ENCODE measurements around the gene HDAC9.
"Not testable (repeated sequence)": the region's sequence is repeated elsewhere in the genome, so short reads cannot be mapped to it uniquely, and the experiment has no call there.

HDAC9 gene

DNA sequence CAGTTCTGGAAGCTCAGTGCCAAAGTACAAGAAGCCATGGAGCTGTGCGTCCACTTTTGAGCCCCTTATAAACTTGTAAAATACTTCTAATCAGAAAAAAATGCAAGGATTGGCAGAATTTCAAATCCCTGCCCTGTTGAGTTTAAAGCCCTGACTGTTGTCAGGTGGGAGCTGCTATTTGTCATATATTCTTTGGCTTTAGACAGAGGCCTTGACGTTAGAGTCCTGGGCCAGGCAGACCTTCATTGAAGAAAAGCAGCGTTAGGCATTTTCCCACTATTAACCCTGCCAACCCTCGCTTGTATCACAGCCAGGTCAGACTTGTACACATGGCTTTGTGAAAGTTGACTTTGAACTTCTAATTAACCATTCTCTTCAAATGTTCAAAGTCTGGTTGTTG is 466.5 kb downstream of the HDAC9 start:
- H3K9me3 ChIP-seq (ENCODE audit: control insufficient read depth, insufficient read depth, low read length), result no peaks in the 10 kb centered on the region
- H3K4me3 ChIP-seq (ENCODE audit: low read length), result no peak overlapping the region
- no peaks in the 10 kb centered on the region for H3K27me3 ChIP-seq (ENCODE audit: control insufficient read depth, low read length)
- no peaks in the 10 kb centered on the region for H3K4me1 ChIP-seq (ENCODE audit: control insufficient read depth, low read length)
- H3K27ac ChIP-seq (ENCODE audit: low read depth, low read length), result no peak overlapping the region
- H3F3A ChIP-seq (ENCODE audit: control insufficient read depth, insufficient read depth), result no peaks in the 10 kb centered on the region
- TF ChIP-seq EZH2phosphoT487 (IDR thresholded peaks at IDR 0.05; ENCODE audit: borderline replicate concordance, low read length), result no peak
- TF ChIP-seq, protein P1, sequence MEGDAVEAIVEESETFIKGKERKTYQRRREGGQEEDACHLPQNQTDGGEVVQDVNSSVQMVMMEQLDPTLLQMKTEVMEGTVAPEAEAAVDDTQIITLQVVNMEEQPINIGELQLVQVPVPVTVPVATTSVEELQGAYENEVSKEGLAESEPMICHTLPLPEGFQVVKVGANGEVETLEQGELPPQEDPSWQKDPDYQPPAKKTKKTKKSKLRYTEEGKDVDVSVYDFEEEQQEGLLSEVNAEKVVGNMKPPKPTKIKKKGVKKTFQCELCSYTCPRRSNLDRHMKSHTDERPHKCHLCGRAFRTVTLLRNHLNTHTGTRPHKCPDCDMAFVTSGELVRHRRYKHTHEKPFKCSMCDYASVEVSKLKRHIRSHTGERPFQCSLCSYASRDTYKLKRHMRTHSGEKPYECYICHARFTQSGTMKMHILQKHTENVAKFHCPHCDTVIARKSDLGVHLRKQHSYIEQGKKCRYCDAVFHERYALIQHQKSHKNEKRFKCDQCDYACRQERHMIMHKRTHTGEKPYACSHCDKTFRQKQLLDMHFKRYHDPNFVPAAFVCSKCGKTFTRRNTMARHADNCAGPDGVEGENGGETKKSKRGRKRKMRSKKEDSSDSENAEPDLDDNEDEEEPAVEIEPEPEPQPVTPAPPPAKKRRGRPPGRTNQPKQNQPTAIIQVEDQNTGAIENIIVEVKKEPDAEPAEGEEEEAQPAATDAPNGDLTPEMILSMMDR (IDR thresholded peaks at IDR 0.05; ENCODE audit: low read depth, low read length, poor library complexity, severe bottlenecking), result no peak
- no peaks in the 10 kb centered on the region for H4K20me1 ChIP-seq (ENCODE audit: control insufficient read depth, insufficient read depth, low read depth, low read length)
- H3K36me3 ChIP-seq (ENCODE audit: control insufficient read depth, low read length), result no peaks in the 10 kb centered on the region
- no peak overlapping the region for H3K4me2 ChIP-seq (ENCODE audit: low read length)
- no peaks in the 10 kb centered on the region for H3K9me2 ChIP-seq (replicated peaks; ENCODE audit: control insufficient read depth, low read length)
- no peaks in the 10 kb centered on the region for H3K79me2 ChIP-seq (ENCODE audit: control insufficient read depth, low read length)

DNA sequence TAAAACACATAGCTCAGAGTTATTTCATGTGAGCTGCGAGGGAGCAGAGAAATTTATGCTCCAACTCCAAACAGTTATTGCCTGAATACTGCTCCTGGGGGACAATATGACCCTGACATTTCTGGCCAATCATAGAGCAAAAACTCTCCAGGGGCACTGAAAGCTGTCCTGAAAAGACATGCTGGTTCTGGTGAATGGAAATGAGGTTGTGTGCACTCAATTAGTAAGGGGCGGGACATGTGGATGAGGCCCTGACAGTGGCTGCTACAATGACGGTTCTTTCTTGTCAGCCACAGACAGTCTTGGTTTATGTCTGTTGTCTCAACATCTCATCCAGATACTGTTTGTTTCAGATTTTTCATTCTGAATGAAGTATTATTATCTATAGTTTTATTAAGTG is 470.1 kb downstream of the HDAC9 start:
- no peaks in the 10 kb centered on the region for H3K9me2 ChIP-seq (replicated peaks; ENCODE audit: control insufficient read depth, low read length)
- no peaks in the 10 kb centered on the region for H3K36me3 ChIP-seq (ENCODE audit: control insufficient read depth, low read length)
- no peaks in the 10 kb centered on the region for H3F3A ChIP-seq (ENCODE audit: control insufficient read depth, insufficient read depth)
- TF ChIP-seq, protein P1 (IDR thresholded peaks at IDR 0.05; ENCODE audit: low read depth, low read length, poor library complexity, severe bottlenecking), result no peak
- H3K79me2 ChIP-seq (ENCODE audit: control insufficient read depth, low read length), result no peaks in the 10 kb centered on the region
- H3K9me3 ChIP-seq (ENCODE audit: control insufficient read depth, insufficient read depth, low read length), result no peaks in the 10 kb centered on the region
- no peak overlapping the region for H3K4me2 ChIP-seq (ENCODE audit: low read length)
- H3K4me1 ChIP-seq (ENCODE audit: control insufficient read depth, low read length), result no peaks in the 10 kb centered on the region
- H4K20me1 ChIP-seq (ENCODE audit: control insufficient read depth, insufficient read depth, low read depth, low read length), result no peaks in the 10 kb centered on the region
- H3K27me3 ChIP-seq (ENCODE audit: control insufficient read depth, low read length), result no peaks in the 10 kb centered on the region
- no peak overlapping the region for H3K4me3 ChIP-seq (ENCODE audit: low read length)
- no peak overlapping the region for H3K27ac ChIP-seq (ENCODE audit: low read depth, low read length)

DNA sequence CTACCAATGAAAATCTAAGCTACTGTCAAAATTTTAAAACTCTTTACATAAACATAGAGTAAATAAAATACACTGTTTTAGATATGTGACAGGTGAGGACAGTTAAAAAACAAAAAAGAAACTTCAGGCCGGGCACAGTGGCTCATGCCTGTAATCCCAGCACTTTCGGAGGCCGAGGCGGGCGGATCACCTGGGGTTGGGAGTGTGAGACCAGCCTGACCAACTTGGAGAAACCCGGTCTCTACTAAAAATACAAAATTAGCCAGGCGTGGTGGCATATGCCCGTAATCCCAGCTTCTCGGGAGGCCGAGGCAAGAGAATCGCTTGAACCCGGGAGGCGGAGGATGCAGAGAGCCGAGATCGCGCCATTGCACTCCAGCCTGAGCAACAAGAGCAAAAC is 472.2 kb downstream of the HDAC9 start:
- H3K4me1 ChIP-seq (ENCODE audit: control insufficient read depth, low read length); H3K79me2 ChIP-seq (ENCODE audit: control insufficient read depth, low read length); H3K9me3 ChIP-seq (ENCODE audit: control insufficient read depth, insufficient read depth, low read length); H3K27ac ChIP-seq (ENCODE audit: low read depth, low read length); H3F3A ChIP-seq (ENCODE audit: control insufficient read depth, insufficient read depth); H3K36me3 ChIP-seq (ENCODE audit: control insufficient read depth, low read length); H3K4me3 ChIP-seq (ENCODE audit: low read length); H3K4me2 ChIP-seq (ENCODE audit: low read length); H4K20me1 ChIP-seq (ENCODE audit: control insufficient read depth, insufficient read depth, low read depth, low read length); H3K9me2 ChIP-seq (replicated peaks; ENCODE audit: control insufficient read depth, low read length); H3K27me3 ChIP-seq (ENCODE audit: control insufficient read depth, low read length): not testable (repeated sequence)

DNA sequence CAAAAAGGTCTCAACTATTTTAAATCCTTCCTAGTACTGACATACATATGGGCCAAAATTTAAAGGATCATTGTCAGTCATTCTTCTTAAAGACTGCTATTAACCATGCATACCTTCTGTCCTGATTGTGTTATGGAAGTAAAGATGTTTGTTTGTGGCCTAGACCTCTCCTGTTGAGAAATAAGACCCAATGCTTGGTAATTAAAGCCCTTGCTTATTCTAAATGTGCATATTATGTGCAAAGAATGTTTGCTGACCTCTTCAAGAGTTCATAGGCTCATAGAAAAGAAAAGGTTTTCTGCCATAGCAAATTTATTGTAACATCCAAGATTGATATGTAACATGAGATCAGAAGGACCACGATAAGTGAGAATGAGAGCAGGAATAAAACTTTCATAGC is 476.3 kb downstream of the HDAC9 start:
- H3K27me3 ChIP-seq (ENCODE audit: control insufficient read depth, low read length), result no peaks in the 10 kb centered on the region
- H3K36me3 ChIP-seq (ENCODE audit: control insufficient read depth, low read length), result no peaks in the 10 kb centered on the region
- TF ChIP-seq, protein P1 (IDR thresholded peaks at IDR 0.05; ENCODE audit: low read depth, low read length, poor library complexity, severe bottlenecking), result no peak
- H3K4me3 ChIP-seq (ENCODE audit: low read length), result no peak overlapping the region
- H3K27ac ChIP-seq (ENCODE audit: low read depth, low read length), result no peak overlapping the region
- H3K79me2 ChIP-seq (ENCODE audit: control insufficient read depth, low read length), result no peaks in the 10 kb centered on the region
- H3K9me3 ChIP-seq (ENCODE audit: control insufficient read depth, insufficient read depth, low read length), result no peaks in the 10 kb centered on the region
- H4K20me1 ChIP-seq (ENCODE audit: control insufficient read depth, insufficient read depth, low read depth, low read length), result no peaks in the 10 kb centered on the region
- no peaks in the 10 kb centered on the region for H3F3A ChIP-seq (ENCODE audit: control insufficient read depth, insufficient read depth)
- H3K4me1 ChIP-seq (ENCODE audit: control insufficient read depth, low read length), result no peaks in the 10 kb centered on the region
- no peaks in the 10 kb centered on the region for H3K9me2 ChIP-seq (replicated peaks; ENCODE audit: control insufficient read depth, low read length)
- no peak overlapping the region for H3K4me2 ChIP-seq (ENCODE audit: low read length)

Data from DOHH2 (cell line).